MM.1S (cell line): ENCODE results near the gene PPP4R4.

Source experiments
- DNase-seq: peaks from one replicate; pipeline ENCODE4 v3.0.0-alpha.2; 2015
- H2AFZ ChIP-seq: fragments of 300-600 bp; sonication (generic); 2 replicates; pipeline ENCODE4 v1.6.0; 2016; ENCODE audit warnings: antibody characterized with exemption, low read length
- H3F3A ChIP-seq: fragments of 300-600 bp; sonication (generic); 2 replicates; pipeline ENCODE4 v1.6.1; 2016; ENCODE audit warnings: mild to moderate bottlenecking, antibody characterized with exemption, low read length, moderate library complexity, mixed read lengths; ENCODE audit not compliant: insufficient read depth
- H3K27ac ChIP-seq: fragments of 300-600 bp; sonication (generic); 2 replicates; pipeline ENCODE4 v1.5.1; 2016; ENCODE audit warnings: mild to moderate bottlenecking, low read length
- H3K27me3 ChIP-seq: fragments of 300-600 bp; sonication (generic); replicated peaks from 2 replicates; pipeline ENCODE4 v1.6.0; 2016; ENCODE audit warnings: low read length; ENCODE audit not compliant: insufficient read depth
- H3K36me3 ChIP-seq: fragments of 300-600 bp; sonication (generic); replicated peaks from 2 replicates; pipeline ENCODE4 v1.6.1; 2016; ENCODE audit warnings: mild to moderate bottlenecking, low read length, mixed read lengths; ENCODE audit not compliant: insufficient read depth
- H3K4me1 ChIP-seq: fragments of 300-600 bp; sonication (generic); 2 replicates; pipeline ENCODE4 v1.6.1; 2016; ENCODE audit warnings: low read length, mixed read lengths
- H3K4me2 ChIP-seq: fragments of 300-600 bp; sonication (generic); 2 replicates; pipeline ENCODE4 v1.6.0; 2016; ENCODE audit warnings: low read depth, low read length
- H3K4me3 ChIP-seq: fragments of 300-600 bp; sonication (generic); 2 replicates; pipeline ENCODE4 v1.5.1; 2016; ENCODE audit warnings: low read length, mixed read lengths
- H3K79me2 ChIP-seq: fragments of 300-600 bp; sonication (generic); 2 replicates; pipeline ENCODE4 v1.6.1; 2016; ENCODE audit warnings: mixed run types, low read length, mixed read lengths
- H3K9ac ChIP-seq: fragments of 300-600 bp; sonication (generic); 2 replicates; pipeline ENCODE4 v1.6.1; 2016; ENCODE audit warnings: low read length, mixed read lengths
- H3K9me2 ChIP-seq: fragments of 300-600 bp; sonication (generic); replicated peaks from 2 replicates; pipeline ENCODE4 v1.6.1; 2016; ENCODE audit warnings: mild to moderate bottlenecking, low read length, mixed read lengths; ENCODE audit not compliant: insufficient read depth
- H3K9me3 ChIP-seq: fragments of 300-600 bp; sonication (generic); replicated peaks from 2 replicates; pipeline ENCODE4 v1.6.1; 2016; ENCODE audit warnings: mild to moderate bottlenecking, low read length, mixed read lengths; ENCODE audit not compliant: insufficient read depth
- H4K20me1 ChIP-seq: fragments of 300-600 bp; sonication (generic); 2 replicates; pipeline ENCODE4 v1.6.1; 2016; ENCODE audit warnings: mild to moderate bottlenecking, low read length, moderate library complexity, mixed read lengths; ENCODE audit not compliant: insufficient read depth
- CTCF ChIP-seq: fragments of 300-600 bp; sonication (generic); IDR thresholded peaks from 2 replicates; pipeline ENCODE4 v1.5.1; 2016; ENCODE audit warnings: antibody characterized with exemption, low read length, mixed read lengths
- EZH2 ChIP-seq: fragments of 300-600 bp; sonication (generic); optimal IDR thresholded peaks from 2 replicates; pipeline ENCODE3; 2017; ENCODE audit warnings: low read depth, mild to moderate bottlenecking, antibody characterized with exemption, low read length, mixed read lengths
- EZH2phosphoT487 ChIP-seq: fragments of 300-600 bp; sonication (generic); IDR thresholded peaks from 2 replicates; pipeline ENCODE4 v1.6.1; 2018; ENCODE audit warnings: antibody characterized with exemption, low read length

PPP4R4 gene

GRCh38 chr14:94237046-94237445, 62.9 kb downstream of the PPP4R4 start:
- no peaks in the 10 kb centered on the region for H3K36me3 ChIP-seq
- H3K79me2 ChIP-seq = no peaks in the 10 kb centered on the region
- TF ChIP-seq EZH2 (no peak), EZH2phosphoT487 (no peak), CTCF (no peak)
- H3K9me3 ChIP-seq = no peaks in the 10 kb centered on the region
- no peaks in the 10 kb centered on the region for H3K27me3 ChIP-seq
- H3K4me3 ChIP-seq = no peak overlapping the region
- H3K4me2 ChIP-seq = no peak overlapping the region
- DNase-seq = no peak
- no peaks in the 10 kb centered on the region for H4K20me1 ChIP-seq
- no peak overlapping the region for H3K27ac ChIP-seq
- H3K9me2 ChIP-seq = no peaks in the 10 kb centered on the region
- no peaks in the 10 kb centered on the region for H3K4me1 ChIP-seq
- H2AFZ ChIP-seq = no peak overlapping the region
- no peak overlapping the region for H3K9ac ChIP-seq
- H3F3A ChIP-seq = no peaks in the 10 kb centered on the region

- TF ChIP-seq CTCF = no peak
- TF ChIP-seq EZH2 = no peak
- TF ChIP-seq EZH2phosphoT487 = no peak
These were observed 63.9 kb downstream of the PPP4R4 start for GRCh38 chr14:94237983-94238382.

GRCh38 chr14:94239406-94239805, 65.3 kb downstream of the PPP4R4 start:
- H3K27me3 ChIP-seq = no peaks in the 10 kb centered on the region
- H3K4me1 ChIP-seq = no peaks in the 10 kb centered on the region
- no peaks in the 10 kb centered on the region for H4K20me1 ChIP-seq
- H3K9me3 ChIP-seq = no peaks in the 10 kb centered on the region
- no peak overlapping the region for H2AFZ ChIP-seq
- H3K36me3 ChIP-seq = no peaks in the 10 kb centered on the region
- no peak for TF ChIP-seq EZH2
- no peak for TF ChIP-seq CTCF
- no peak for TF ChIP-seq EZH2phosphoT487
- H3K9me2 ChIP-seq = no peaks in the 10 kb centered on the region
- H3F3A ChIP-seq = no peaks in the 10 kb centered on the region
- no peaks in the 10 kb centered on the region for H3K79me2 ChIP-seq
- H3K4me3 ChIP-seq = no peak overlapping the region
- no peak for DNase-seq
- H3K9ac ChIP-seq = no peak overlapping the region
- H3K27ac ChIP-seq = no peak overlapping the region
- no peak overlapping the region for H3K4me2 ChIP-seq

More at GRCh38 chr14:94237983-94238382, 63.9 kb downstream of the PPP4R4 start:
- Histone ChIP-seq H3K9ac (no peak overlapping the region), H3K79me2 (no peaks in the 10 kb centered on the region), H3K9me2 (no peaks in the 10 kb centered on the region), H4K20me1 (no peaks in the 10 kb centered on the region), H3F3A (no peaks in the 10 kb centered on the region), H3K4me3 (no peak overlapping the region), H3K4me2 (no peak overlapping the region), H2AFZ (no peak overlapping the region), H3K27ac (no peak overlapping the region), H3K9me3 (no peaks in the 10 kb centered on the region), H3K36me3 (no peaks in the 10 kb centered on the region), H3K27me3 (no peaks in the 10 kb centered on the region), H3K4me1 (no peaks in the 10 kb centered on the region)
- no peak for DNase-seq
